NOMO-1 treated with DMSO at 0.1 percent for 48 hours (cell line): ENCODE data around the gene SLC22A7.

Experiments used
- DNase-seq: peaks from one replicate; lab custom pipeline; 2025; ENCODE audit not compliant: unreplicated experiment; lab: John Stamatoyannopoulos, UW

SLC22A7 gene

GRCh38 chr6:43297644-43298564, at the start of gene SLC22A7:
Gene SLC22A7, plus strand, starts transcription at chr6:43298260. Its CDS starts 99 bp downstream, at chr6:43298359.
- no peak for DNase-seq

- no peak for DNase-seq
These were observed 49.3 kb upstream of the SLC22A7 start for GRCh38 chr6:43248791-43249190.

DNA sequence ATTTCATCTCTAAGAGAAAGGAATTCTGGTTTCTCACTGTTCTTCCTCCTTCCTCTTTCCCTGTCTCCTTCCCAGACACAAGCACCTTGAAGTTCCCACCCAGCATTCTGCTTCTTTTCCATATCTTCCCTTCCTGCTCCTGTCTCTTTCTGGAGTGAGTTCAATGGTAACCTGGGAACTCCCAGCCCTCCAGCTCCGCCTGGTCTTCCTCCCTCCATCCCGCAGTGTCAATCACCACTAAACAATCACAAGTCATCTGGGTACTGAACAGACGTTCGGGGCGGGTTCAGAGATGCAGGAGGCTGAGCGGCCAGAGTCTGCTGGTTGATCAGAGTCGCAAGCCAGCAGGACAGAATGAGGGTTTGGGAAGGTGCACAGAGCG, 47.1 kb upstream of the SLC22A7 start:
- DNase-seq, result no peak

- DNase-seq, result no peak
These were observed 44.7 kb upstream of the SLC22A7 start for GRCh38 chr6:43253401-43253800.

- DNase-seq, result no peak
These were observed 43.8 kb upstream of the SLC22A7 start for GRCh38 chr6:43254138-43254817.

DNA sequence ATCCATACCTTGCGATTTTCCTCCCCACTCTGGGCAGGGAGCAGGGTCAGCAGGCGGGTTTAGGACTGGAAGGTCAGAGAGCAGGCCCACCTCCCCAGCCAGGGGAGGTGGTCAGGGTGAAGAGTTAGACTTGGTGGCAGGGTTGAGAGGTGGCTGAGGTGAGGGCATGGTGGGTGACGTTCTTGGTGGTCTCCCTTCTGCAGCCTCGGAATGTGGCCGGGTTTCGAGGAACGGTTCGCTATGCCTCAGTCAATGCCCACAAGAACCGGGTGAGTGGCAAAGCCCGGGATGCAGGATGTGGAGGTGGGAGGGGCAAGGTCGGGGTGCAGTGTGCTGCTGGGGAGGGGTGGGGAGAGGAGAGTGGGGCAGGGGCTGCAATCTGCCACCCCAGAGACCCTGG, 43.2 kb upstream of the SLC22A7 start:
- DNase-seq, result no peak

GRCh38 chr6:43255408-43256054, 42.5 kb upstream of the SLC22A7 start:
- no peak for DNase-seq

DNA sequence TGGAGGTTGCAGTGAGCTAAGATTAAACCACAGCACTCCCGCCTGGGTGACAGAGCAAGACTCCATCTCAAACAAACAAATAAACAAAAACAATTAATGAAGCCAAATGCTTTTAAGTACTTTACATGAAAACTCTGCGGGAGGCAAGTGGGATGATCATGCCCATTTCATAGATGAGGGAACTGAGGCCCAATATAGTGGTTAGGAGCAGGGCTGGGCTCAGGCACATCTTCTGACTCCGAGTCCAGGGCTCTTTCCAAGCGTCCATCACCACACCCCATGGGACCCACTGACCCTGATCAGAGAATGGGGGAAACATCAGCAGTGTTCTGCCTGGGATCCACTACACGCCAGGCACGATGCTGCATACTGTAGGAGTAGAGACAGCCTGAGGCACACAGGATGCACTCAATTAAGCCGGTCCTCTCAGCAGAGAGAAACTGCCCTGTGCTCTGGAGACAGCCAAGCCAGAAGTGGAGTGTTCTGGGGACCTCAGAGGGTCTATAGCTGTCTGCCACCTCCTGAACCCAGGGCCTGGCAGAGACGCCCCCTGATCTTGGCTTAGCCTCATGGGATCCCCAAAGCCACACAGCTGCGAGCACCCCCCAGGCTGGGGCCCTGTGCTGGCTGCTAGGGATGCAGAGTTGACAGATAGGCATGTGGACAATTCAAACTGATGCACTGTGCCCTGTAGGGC, 41.2 kb upstream of the SLC22A7 start:
- no peak for DNase-seq

- no peak for DNase-seq
These were observed 40.5 kb upstream of the SLC22A7 start for GRCh38 chr6:43257367-43258145.

- DNase-seq, result no peak
These were observed 39.9 kb upstream of the SLC22A7 start for GRCh38 chr6:43258180-43258579.

DNA sequence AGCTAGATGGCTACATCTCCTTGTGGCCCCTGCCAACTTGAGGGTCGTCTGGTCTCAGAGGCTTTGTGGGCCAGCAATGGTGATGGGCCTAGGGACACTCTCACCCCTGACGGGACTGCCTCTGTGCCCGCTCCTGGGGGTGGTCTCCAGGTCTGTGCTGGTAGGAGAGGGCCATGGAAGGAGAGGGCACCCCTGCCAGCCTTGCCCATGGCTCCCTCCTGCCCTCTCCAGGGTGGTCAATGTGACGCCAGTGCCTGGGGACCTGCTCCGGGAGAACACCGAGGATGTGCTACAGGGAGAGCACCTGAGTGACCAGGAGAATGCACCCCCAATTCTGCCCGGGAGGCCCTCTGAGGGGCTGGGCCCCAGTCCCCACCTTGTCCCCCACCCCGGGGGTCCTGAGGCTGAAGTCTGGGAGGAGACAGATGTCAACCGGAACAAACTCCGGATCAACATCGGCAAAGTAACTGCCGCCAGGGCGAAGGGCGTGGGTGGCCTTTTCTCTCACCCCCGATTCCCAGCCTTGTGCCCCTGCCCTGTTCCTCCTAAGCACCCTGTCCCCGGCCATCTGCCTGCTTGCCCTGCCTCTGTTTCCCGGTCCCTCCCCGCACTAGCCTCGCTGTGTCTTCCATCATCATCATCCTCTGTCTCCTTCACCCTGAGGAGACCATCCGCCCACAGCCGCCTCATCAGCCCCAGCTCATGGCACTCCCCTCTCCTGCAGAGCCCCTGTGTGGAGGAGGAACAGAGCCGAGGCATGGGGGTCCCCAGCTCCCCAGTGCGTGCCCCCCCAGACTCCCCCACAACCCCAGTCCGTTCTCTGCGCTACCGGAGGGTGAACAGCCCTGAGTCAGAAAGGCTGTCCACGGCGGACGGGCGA, 39.0 kb upstream of the SLC22A7 start:
- DNase-seq, result no peak

- DNase-seq, result no peak
These were observed 37.3 kb upstream of the SLC22A7 start for GRCh38 chr6:43260791-43261190.

DNA sequence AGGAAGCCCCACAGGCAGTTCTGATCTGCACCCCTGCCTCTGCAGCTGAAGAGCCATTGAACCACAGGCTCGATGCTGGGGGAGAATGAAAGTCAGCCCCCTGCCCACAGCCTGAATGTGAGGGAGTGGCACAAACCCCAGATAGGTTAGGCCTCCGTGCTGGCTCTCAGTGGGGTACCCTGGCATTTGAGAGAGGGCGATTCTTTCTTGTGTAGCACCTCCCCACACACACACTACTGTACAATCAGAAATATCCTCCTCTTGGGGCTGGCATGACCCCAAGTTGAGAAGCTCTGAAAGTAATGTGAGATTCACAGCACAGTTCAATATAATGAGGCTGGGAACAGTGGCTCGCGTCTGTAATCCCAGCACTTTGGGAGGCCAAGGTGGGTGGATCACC, 36.9 kb upstream of the SLC22A7 start:
- no peak for DNase-seq

- no peak for DNase-seq
These were observed 35.9 kb upstream of the SLC22A7 start for GRCh38 chr6:43262000-43262779.

DNA sequence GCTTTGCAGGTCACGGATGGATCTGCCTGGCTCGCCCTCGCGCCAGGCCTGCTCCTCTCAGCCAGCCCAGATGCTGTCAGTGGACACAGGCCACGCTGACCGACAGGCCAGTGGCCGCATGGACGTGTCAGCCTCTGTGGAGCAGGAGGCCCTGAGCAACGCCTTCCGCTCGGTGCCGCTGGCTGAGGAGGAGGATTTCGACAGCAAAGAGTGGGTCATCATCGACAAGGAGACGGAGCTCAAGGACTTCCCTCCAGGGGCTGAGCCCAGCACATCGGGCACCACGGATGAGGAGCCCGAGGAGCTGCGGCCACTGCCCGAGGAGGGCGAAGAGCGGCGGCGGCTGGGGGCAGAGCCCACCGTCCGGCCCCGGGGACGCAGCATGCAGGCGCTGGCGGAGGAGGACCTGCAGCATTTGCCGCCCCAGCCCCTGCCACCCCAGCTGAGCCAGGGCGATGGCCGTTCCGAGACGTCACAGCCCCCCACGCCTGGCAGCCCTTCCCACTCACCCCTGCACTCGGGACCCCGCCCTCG, 35.2 kb upstream of the SLC22A7 start:
- no peak for DNase-seq

GRCh38 chr6:43263314-43264178, 34.5 kb upstream of the SLC22A7 start:
- peak; percentile 79 for DNase-seq

GRCh38 chr6:43264599-43265145, 33.4 kb upstream of the SLC22A7 start:
- DNase-seq, result no peak
